Parathyroid adenoma (tissue), 2 donors: Measurements from ENCODE around the gene C5AR1.

ENCODE experiments used
- H2AFZ ChIP-seq: fragments of 300-600 bp; sonication (generic); one replicate; pipeline ENCODE4 v1.7.0; 2017; ENCODE audit warnings: antibody characterized with exemption, mild to moderate bottlenecking
- H3K27ac ChIP-seq: fragments of 300-600 bp; sonication (generic); one replicate; pipeline ENCODE4 v1.7.0; 2017
- H3K27me3 ChIP-seq: fragments of 300-600 bp; sonication (generic); one replicate; pipeline ENCODE4 v1.7.0; 2017; ENCODE audit warnings: low read length; ENCODE audit not compliant: control insufficient read depth, insufficient read depth
- H3K36me3 ChIP-seq: fragments of 300-600 bp; sonication (generic); one replicate; pipeline ENCODE4 v1.7.0; 2017; ENCODE audit warnings: low read length; ENCODE audit not compliant: control insufficient read depth, insufficient read depth
- H3K4me1 ChIP-seq: fragments of 300-600 bp; sonication (generic); one replicate; pipeline ENCODE4 v1.7.0; 2017; ENCODE audit warnings: control low read depth
- H3K4me2 ChIP-seq: fragments of 300-600 bp; sonication (generic); one replicate; pipeline ENCODE4 v1.7.0; 2017; ENCODE audit warnings: low read length
- H3K4me3 ChIP-seq: fragments of 300-600 bp; sonication (generic); one replicate; pipeline ENCODE4 v1.7.0; 2017; ENCODE audit warnings: low read depth, low read length
- H3K79me2 ChIP-seq: fragments of 300-600 bp; sonication (generic); one replicate; pipeline ENCODE4 v1.7.0; 2017; ENCODE audit warnings: control low read depth
- H3K9ac ChIP-seq: fragments of 300-600 bp; sonication (generic); one replicate; pipeline ENCODE4 v1.7.0; 2017; ENCODE audit warnings: mild to moderate bottlenecking
- H3K9me3 ChIP-seq: fragments of 300-600 bp; sonication (generic); one replicate; pipeline ENCODE4 v1.7.0; 2017; ENCODE audit warnings: low read length; ENCODE audit not compliant: control insufficient read depth
- TF ChIP-seq, protein P1 (sequence below): fragments of 300-600 bp; sonication (generic); IDR thresholded peaks from one replicate; pipeline ENCODE4 v1.7.0; 2017; ENCODE audit warnings: antibody characterized with exemption, mild to moderate bottlenecking
- donor health status: primary hyperparathyroidism.

The C5AR1 gene

DNA sequence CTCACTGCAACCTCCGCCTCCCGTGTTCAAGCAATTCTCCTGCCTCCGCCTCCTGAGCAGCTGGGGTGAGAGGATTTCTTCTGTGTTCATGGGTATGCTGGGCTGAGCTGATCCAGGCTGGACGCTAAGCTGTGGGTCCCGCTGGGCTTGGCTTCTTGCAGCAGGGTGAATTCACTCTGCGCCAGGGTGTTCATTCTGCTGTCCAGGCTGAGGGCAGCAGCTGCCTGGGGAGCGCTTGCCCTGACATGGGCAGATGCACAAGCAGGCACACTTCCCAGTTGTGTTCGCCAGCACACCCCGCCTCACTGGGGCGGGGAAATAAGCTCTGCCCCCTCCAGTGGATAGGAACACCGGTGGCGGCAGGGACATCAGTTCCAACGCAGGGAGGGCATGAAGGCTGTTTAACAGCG is 42.3 kb upstream of the C5AR1 start:
- Histone ChIP-seq H3K79me2 (no peaks in the 10 kb centered on the region), H3K9me3 (no peaks in the 10 kb centered on the region), H3K4me3 (peak overlapping the region; percentile 9), H3K4me2 (peak overlapping the region; percentile 9), H3K27ac (no peak overlapping the region), H3K27me3 (no peaks in the 10 kb centered on the region), H3K4me1 (no peaks in the 10 kb centered on the region), H3K36me3 (no peaks in the 10 kb centered on the region), H2AFZ (no peak overlapping the region), H3K9ac (no peak overlapping the region)
- TF ChIP-seq, protein P1, sequence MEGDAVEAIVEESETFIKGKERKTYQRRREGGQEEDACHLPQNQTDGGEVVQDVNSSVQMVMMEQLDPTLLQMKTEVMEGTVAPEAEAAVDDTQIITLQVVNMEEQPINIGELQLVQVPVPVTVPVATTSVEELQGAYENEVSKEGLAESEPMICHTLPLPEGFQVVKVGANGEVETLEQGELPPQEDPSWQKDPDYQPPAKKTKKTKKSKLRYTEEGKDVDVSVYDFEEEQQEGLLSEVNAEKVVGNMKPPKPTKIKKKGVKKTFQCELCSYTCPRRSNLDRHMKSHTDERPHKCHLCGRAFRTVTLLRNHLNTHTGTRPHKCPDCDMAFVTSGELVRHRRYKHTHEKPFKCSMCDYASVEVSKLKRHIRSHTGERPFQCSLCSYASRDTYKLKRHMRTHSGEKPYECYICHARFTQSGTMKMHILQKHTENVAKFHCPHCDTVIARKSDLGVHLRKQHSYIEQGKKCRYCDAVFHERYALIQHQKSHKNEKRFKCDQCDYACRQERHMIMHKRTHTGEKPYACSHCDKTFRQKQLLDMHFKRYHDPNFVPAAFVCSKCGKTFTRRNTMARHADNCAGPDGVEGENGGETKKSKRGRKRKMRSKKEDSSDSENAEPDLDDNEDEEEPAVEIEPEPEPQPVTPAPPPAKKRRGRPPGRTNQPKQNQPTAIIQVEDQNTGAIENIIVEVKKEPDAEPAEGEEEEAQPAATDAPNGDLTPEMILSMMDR = no peak

DNA sequence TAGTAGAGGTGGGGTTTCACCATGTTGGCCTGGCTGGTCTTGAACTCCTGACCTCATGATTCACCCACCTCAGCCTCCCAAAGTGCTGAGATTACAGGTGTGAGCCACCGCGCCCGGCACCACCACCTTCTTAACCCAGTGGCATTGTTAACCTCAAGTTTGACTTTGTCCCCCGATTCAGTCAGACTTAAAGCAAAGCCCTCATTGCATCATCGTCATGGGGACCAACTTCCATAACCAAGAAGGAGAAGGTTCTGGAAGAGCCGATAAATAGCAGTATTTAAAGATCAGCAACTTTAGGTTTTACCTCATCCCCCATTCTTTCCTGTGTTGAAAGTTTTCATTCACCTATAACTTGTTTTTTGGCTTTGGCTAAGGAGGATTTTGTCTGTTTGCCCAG is 41.6 kb upstream of the C5AR1 start:
- H3K4me2 ChIP-seq = no peak overlapping the region
- no peaks in the 10 kb centered on the region for H3K9me3 ChIP-seq
- H2AFZ ChIP-seq = no peak overlapping the region
- H3K9ac ChIP-seq = no peak overlapping the region
- no peak overlapping the region for H3K4me3 ChIP-seq
- H3K79me2 ChIP-seq = no peaks in the 10 kb centered on the region
- TF ChIP-seq, protein P1 = no peak
- no peak overlapping the region for H3K27ac ChIP-seq
- no peaks in the 10 kb centered on the region for H3K4me1 ChIP-seq
- no peaks in the 10 kb centered on the region for H3K36me3 ChIP-seq
- no peaks in the 10 kb centered on the region for H3K27me3 ChIP-seq

GRCh38 chr19:47269596-47269995 is 40.1 kb upstream of the C5AR1 start:
- Histone ChIP-seq H3K27ac (no peak overlapping the region), H3K36me3 (no peaks in the 10 kb centered on the region), H3K9me3 (no peaks in the 10 kb centered on the region), H2AFZ (no peak overlapping the region), H3K4me3 (no peak overlapping the region), H3K4me2 (no peak overlapping the region), H3K27me3 (no peaks in the 10 kb centered on the region), H3K79me2 (no peaks in the 10 kb centered on the region), H3K4me1 (no peaks in the 10 kb centered on the region), H3K9ac (no peak overlapping the region)
- TF ChIP-seq, protein P1 = no peak

DNA sequence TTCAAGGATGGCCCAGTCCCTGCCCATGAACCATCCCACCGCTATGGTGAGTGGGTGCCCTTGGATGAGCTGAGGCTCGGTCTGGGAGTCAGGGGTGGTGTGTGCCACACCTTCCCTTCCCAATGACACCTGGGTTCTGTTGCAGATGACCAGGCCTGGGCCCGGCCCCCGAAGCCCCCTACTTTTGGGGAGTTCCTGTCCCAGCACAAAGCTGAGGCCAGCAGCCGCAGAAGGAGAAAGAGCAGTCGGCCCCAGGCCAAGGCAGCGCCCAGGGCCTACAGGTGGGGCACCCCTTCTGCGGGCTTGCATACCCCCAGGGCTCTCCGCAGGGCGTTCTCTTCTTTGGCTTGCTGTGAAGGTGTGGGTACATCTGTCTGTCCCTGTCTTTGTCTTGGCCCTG is 39.3 kb upstream of the C5AR1 start:
- Histone ChIP-seq H3K79me2 (no peaks in the 10 kb centered on the region), H2AFZ (no peak overlapping the region), H3K4me2 (no peak overlapping the region), H3K9me3 (no peaks in the 10 kb centered on the region), H3K9ac (no peak overlapping the region), H3K27me3 (no peaks in the 10 kb centered on the region), H3K4me1 (no peaks in the 10 kb centered on the region), H3K27ac (no peak overlapping the region), H3K4me3 (no peak overlapping the region), H3K36me3 (no peaks in the 10 kb centered on the region)
- TF ChIP-seq, protein P1 = no peak

GRCh38 chr19:47271949-47272348 is 37.7 kb upstream of the C5AR1 start:
- Histone ChIP-seq H3K9ac (no peak overlapping the region), H3K4me3 (no peak overlapping the region), H3K36me3 (no peaks in the 10 kb centered on the region), H3K79me2 (no peaks in the 10 kb centered on the region), H3K9me3 (no peaks in the 10 kb centered on the region), H3K4me1 (no peaks in the 10 kb centered on the region), H3K4me2 (no peak overlapping the region), H3K27me3 (no peaks in the 10 kb centered on the region), H2AFZ (no peak overlapping the region), H3K27ac (no peak overlapping the region)
- TF ChIP-seq, protein P1 = no peak
